HepG2 (cell line): ENCODE data around the gene LUC7L. TPM values are rescaled to one million over a fixed set of nuclear protein-coding genes. Genes with fewer than 3 reads are reported as not detected.

Source experiments
- ATAC-seq: fragments of 200-7000 bp; cut with Tn5 transposase; 3 replicates; pipeline ENCODE4 v1.9.1; 2020; ENCODE audit warnings: mild to moderate bottlenecking, moderate library complexity
- BruUV-seq: library from RNA; stranded (reverse); fragments of 400-500 nt; replicated peaks from 2 replicates; lab custom pipeline; 2021; lab: Mats Ljungman, UMichigan
- CTCF ChIA-PET: fragments of 300-600 bp; formaldehyde crosslinking; extraction: SDS; loops from one replicate; lab custom pipeline; 2021; ENCODE audit warnings: low total read pairs, inconsistent platforms, low intra/inter-chr PET ratio; lab: Yijun Ruan, JAX
- POLR2A ChIA-PET: fragments of 350-600 bp; sonication (Branson Sonifier 250); formaldehyde crosslinking; loops from one replicate; lab custom pipeline; 2020; ENCODE audit warnings: antibody characterized with exemption, inconsistent platforms; lab: Yijun Ruan, JAX
- DNase-seq: peaks from one replicate; pipeline ENCODE4 v3.0.0-alpha.2; 2015; ENCODE audit warnings: low spot score
- FAIRE-seq: peaks from 3 replicates; lab custom pipeline; 2011; peaks lifted over from hg19 to GRCh38; lab: Jason Lieb, UNC
- H2AFZ ChIP-seq: one replicate; pipeline ENCODE4 v1.6.1; 2011; ENCODE audit warnings: low read length, inconsistent platforms
- H3K27ac ChIP-seq: fragments of 300-600 bp; 3 replicates; pipeline ENCODE4 v1.8.0; 2011; ENCODE audit warnings: mixed run types, mild to moderate bottlenecking, mixed read lengths, low read length, inconsistent platforms; ENCODE audit not compliant: insufficient read depth; ENCODE audit errors: extremely low read length
- H3K27me3 ChIP-seq, 2 experiments: fragments of 200-600 bp in 1 of 2; 2 replicates in 1 of 2; 3 replicates in 1 of 2; pipeline versions ENCODE4 v1.6.0 to v1.8.0; 2011; ENCODE audit warnings: low read length in 2 of 2, mild to moderate bottlenecking in 2 of 2, moderate library complexity in 2 of 2, inconsistent platforms in 1 of 2; ENCODE audit not compliant: insufficient read depth in 2 of 2, control insufficient read depth in 1 of 2
- H3K36me3 ChIP-seq, 2 experiments: fragments of 200-600 bp in 1 of 2; replicated peaks in 1 of 2; 2 replicates in 1 of 2; 3 replicates in 1 of 2; pipeline versions ENCODE4 v1.5.1 to v1.8.0; 2011; ENCODE audit warnings: low read length in 2 of 2, inconsistent platforms in 1 of 2; ENCODE audit not compliant: insufficient read depth in 2 of 2, control insufficient read depth in 1 of 2
- H3K4me1 ChIP-seq: 2 replicates; pipeline ENCODE4 v1.5.1; 2012; ENCODE audit warnings: low read length, inconsistent platforms; ENCODE audit not compliant: insufficient read depth
- H3K4me2 ChIP-seq: 2 replicates; pipeline ENCODE4 v1.6.0; 2011; ENCODE audit warnings: low read depth, low read length, inconsistent platforms
- H3K4me3 ChIP-seq, 3 experiments: fragments of 200-600 bp in 1 of 3; sonication (generic), shearing (Covaris generic) in 1 of 3; replicated peaks in 1 of 3; 2 replicates each; pipeline ENCODE4 v1.5.1; 2011 to 2016; ENCODE audit warnings: low read length in 3 of 3, inconsistent platforms in 2 of 3, low read depth in 2 of 3, mild to moderate bottlenecking in 2 of 3, control low read depth in 1 of 3, mixed read lengths in 1 of 3; ENCODE audit not compliant: insufficient read depth in 1 of 3
- H3K79me2 ChIP-seq: one replicate; pipeline ENCODE4 v1.6.1; 2011; ENCODE audit warnings: low read length, inconsistent platforms; ENCODE audit not compliant: insufficient read depth
- H3K9ac ChIP-seq: 2 replicates; pipeline ENCODE4 v1.6.0; 2011; ENCODE audit warnings: mild to moderate bottlenecking, low read depth, low read length, inconsistent platforms; ENCODE audit not compliant: insufficient read depth
- H3K9me3 ChIP-seq: 2 replicates; pipeline ENCODE4 v1.5.1; 2012; ENCODE audit warnings: mild to moderate bottlenecking, low read length
- H4K20me1 ChIP-seq: 2 replicates; pipeline ENCODE4 v1.6.0; 2011; ENCODE audit warnings: inconsistent platforms, mild to moderate bottlenecking, low read length, moderate library complexity; ENCODE audit not compliant: insufficient read depth
- ARHGAP35 ChIP-seq: sonication (generic); formaldehyde crosslinking; IDR thresholded peaks from 2 replicates; pipeline ENCODE4 v1.9.0; 2022; ENCODE audit warnings: mild to moderate bottlenecking, inconsistent platforms, moderate library complexity, missing genetic modification reagents, borderline replicate concordance
- CC2D1A ChIP-seq: sonication (generic); formaldehyde crosslinking; IDR thresholded peaks from 2 replicates; pipeline ENCODE4 v1.8.1; 2023; ENCODE audit warnings: mild to moderate bottlenecking, missing genetic modification reagents
- GFI1 ChIP-seq: sonication (generic); formaldehyde crosslinking; IDR thresholded peaks from 2 replicates; pipeline ENCODE4 v1.5.0; 2020; ENCODE audit warnings: missing genetic modification reagents, mild to moderate bottlenecking, borderline replicate concordance
- MXD4 ChIP-seq: IDR thresholded peaks from 2 replicates; pipeline ENCODE4 v1.6.1; 2016; ENCODE audit warnings: mild to moderate bottlenecking, missing biosample characterization, missing genetic modification reagents
- STAT5B ChIP-seq: sonication (generic); formaldehyde crosslinking; IDR thresholded peaks from 2 replicates; pipeline ENCODE4 v1.4.0; 2020; ENCODE audit warnings: missing genetic modification reagents
- TBX3 ChIP-seq: fragments of 450-650 bp; IDR thresholded peaks from 2 replicates; pipeline ENCODE4 v1.6.1; 2017; ENCODE audit warnings: antibody characterized with exemption, mild to moderate bottlenecking, inconsistent platforms, borderline replicate concordance
- ZFY ChIP-seq: sonication (generic); formaldehyde crosslinking; IDR thresholded peaks from 2 replicates; pipeline ENCODE4 v1.4.0; 2020; ENCODE audit warnings: missing genetic modification reagents
- ZNF383 ChIP-seq: sonication (generic); formaldehyde crosslinking; IDR thresholded peaks from 2 replicates; pipeline ENCODE4 v1.4.0; 2020; ENCODE audit warnings: missing genetic modification reagents, mild to moderate bottlenecking, borderline replicate concordance
- ZNF850 ChIP-seq: sonication (generic); formaldehyde crosslinking; conservative IDR thresholded peaks from 2 replicates; pipeline ENCODE4 v1.9.0; 2021; ENCODE audit warnings: mild to moderate bottlenecking, missing genetic modification reagents
- WGBS: methylation state at CpG from one replicate; pipeline ENCODE4 v1.1.6; 2017; ENCODE audit warnings: low lambda C conversion rate; 5-methylcytosine and 5-hydroxymethylcytosine counted together
- in situ Hi-C: cut with HindIII; loops from 2 replicates; pipeline ENCODE4 v1.10.0; 2017; ENCODE audit warnings: low pct_unique_long_range_greater_than_20kb; ENCODE audit not compliant: extremely low pct_ligation_motif_present
- intact Hi-C: fragments of 100-400 bp; cut with micrococcal nuclease; formaldehyde crosslinking; loops from one replicate; pipeline ENCODE4 v1.10.0; 2022; ENCODE audit not compliant: unreplicated experiment
- polyA plus RNA-seq, 8 experiments: library from polyadenylated mRNA; depleted of rRNA in 3 of 8; stranded (reverse) in 7 of 8; unstranded in 1 of 8; fragments of >200 nt; fragmentation: Illumina TruSeq in 4 of 8; extraction: Trizol in 4 of 8; gene quantifications; 2 replicates each; pipeline versions ENCODE4 v1.2.1 to v1.2.3, GENCODE V29; 2011 to 2016; ENCODE audit warnings: low read depth in 4 of 8, missing spikeins in 1 of 8, mixed read lengths in 1 of 8; ENCODE audit not compliant: insufficient read depth in 1 of 8
- total RNA-seq, 5 experiments: library from RNA; depleted of rRNA; stranded (reverse); fragments of >200 nt; fragmentation: Illumina TruSeq; extraction: Trizol; gene quantifications; 2 replicates each; pipeline ENCODE4 v1.2.3, GENCODE V29; 2016; ENCODE audit warnings: low read depth in 1 of 5
- TF ChIP-seq, protein P1 (sequence below): sonication (generic); formaldehyde crosslinking; IDR thresholded peaks from 2 replicates; pipeline ENCODE4 v1.4.0; 2020; ENCODE audit warnings: mild to moderate bottlenecking, missing genetic modification reagents
- TF ChIP-seq, protein P2 (sequence below): IDR thresholded peaks from 2 replicates; pipeline ENCODE4 v1.4.0; 2020; ENCODE audit warnings: mild to moderate bottlenecking, missing genetic modification reagents
- TF ChIP-seq, protein P3 (sequence below): sonication (generic); formaldehyde crosslinking; conservative IDR thresholded peaks from 2 replicates; pipeline ENCODE4 v1.8.0; 2022; ENCODE audit warnings: missing genetic modification reagents
- TF ChIP-seq, protein P4 (sequence below): fragments of 450-650 bp; IDR thresholded peaks from 2 replicates; pipeline ENCODE4 v1.6.1; 2017

Gene LUC7L
- total and polyA plus RNA-seq, 2 of the 13 experiments (the other 11 are each of a cell fraction or from before 2014, with no cell fraction given), result 48.7 to 56.9 TPM

DNA sequence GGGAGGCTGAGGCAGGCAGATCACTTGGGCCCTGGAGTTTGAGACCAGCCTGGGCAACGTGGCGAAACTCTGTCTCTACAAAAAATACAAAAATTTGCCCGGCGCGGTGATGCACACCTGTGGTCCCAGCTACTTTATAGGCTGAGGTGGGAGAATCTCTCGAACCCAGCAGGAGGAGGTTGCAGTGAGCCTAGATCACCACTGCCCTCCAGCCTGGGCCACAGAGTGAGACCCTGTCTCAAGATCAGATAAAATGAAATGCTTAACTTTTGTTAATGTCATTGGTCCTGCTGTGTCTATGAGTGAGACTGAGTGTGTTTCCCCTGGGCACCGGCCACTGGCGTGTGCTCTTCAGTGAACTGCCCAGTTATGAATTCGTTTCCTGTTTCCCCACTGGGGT is 15.9 kb upstream of the LUC7L start:
- Histone ChIP-seq H3K9me3 (no peaks in the 10 kb centered on the region), H3K4me1 (peaks cover 14% of the 10 kb centered on the region), H3K36me3 (peaks cover 1 to 2% of the 10 kb centered on the region in 2 experiments; a peak in 2 of 5 replicates), H3K4me3 (no peak overlapping the region), H4K20me1 (no peaks in the 10 kb centered on the region), H2AFZ (no peak overlapping the region), H3K4me2 (no peak overlapping the region), H3K9ac (no peak overlapping the region), H3K79me2 (no peaks in the 10 kb centered on the region), H3K27me3 (no peaks in the 10 kb centered on the region), H3K27ac (no peak overlapping the region)
- FAIRE-seq, result no peak
- POLR2A ChIA-PET, result interaction anchor here (1.7 kb wide), 1 partner anchor 10 kb away, joined by 4 read pairs; no protein-coding TSS in a partner anchor
- intact Hi-C loops (no loop called here), in situ Hi-C loops (no loop called here)
- WGBS, result 97% methylated on average over 9 of the region's 9 CpGs
- CTCF ChIA-PET, result no interaction called here
- no TSS peak for BruUV-seq
- no peak for DNase-seq
- no peak for ATAC-seq
- TF ChIP-seq ZFY (no peak), STAT5B (CRISPR knock-in tag) (no peak), TBX3 (no peak), ZNF383 (CRISPR knock-in tag) (no peak), ZNF850 (CRISPR knock-in tag) (no peak), MXD4 (CRISPR knock-in tag) (no peak), GFI1 (CRISPR knock-in tag) (no peak), ARHGAP35 (no peak), CC2D1A (CRISPR knock-in tag) (no peak)
- TF ChIP-seq, protein P1, sequence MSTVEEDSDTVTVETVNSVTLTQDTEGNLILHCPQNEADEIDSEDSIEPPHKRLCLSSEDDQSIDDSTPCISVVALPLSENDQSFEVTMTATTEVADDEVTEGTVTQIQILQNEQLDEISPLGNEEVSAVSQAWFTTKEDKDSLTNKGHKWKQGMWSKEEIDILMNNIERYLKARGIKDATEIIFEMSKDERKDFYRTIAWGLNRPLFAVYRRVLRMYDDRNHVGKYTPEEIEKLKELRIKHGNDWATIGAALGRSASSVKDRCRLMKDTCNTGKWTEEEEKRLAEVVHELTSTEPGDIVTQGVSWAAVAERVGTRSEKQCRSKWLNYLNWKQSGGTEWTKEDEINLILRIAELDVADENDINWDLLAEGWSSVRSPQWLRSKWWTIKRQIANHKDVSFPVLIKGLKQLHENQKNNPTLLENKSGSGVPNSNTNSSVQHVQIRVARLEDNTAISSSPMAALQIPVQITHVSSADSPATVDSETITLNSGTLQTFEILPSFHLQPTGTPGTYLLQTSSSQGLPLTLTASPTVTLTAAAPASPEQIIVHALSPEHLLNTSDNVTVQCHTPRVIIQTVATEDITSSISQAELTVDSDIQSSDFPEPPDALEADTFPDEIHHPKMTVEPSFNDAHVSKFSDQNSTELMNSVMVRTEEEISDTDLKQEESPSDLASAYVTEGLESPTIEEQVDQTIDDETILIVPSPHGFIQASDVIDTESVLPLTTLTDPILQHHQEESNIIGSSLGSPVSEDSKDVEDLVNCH, result no peak
- TF ChIP-seq, protein P2, sequence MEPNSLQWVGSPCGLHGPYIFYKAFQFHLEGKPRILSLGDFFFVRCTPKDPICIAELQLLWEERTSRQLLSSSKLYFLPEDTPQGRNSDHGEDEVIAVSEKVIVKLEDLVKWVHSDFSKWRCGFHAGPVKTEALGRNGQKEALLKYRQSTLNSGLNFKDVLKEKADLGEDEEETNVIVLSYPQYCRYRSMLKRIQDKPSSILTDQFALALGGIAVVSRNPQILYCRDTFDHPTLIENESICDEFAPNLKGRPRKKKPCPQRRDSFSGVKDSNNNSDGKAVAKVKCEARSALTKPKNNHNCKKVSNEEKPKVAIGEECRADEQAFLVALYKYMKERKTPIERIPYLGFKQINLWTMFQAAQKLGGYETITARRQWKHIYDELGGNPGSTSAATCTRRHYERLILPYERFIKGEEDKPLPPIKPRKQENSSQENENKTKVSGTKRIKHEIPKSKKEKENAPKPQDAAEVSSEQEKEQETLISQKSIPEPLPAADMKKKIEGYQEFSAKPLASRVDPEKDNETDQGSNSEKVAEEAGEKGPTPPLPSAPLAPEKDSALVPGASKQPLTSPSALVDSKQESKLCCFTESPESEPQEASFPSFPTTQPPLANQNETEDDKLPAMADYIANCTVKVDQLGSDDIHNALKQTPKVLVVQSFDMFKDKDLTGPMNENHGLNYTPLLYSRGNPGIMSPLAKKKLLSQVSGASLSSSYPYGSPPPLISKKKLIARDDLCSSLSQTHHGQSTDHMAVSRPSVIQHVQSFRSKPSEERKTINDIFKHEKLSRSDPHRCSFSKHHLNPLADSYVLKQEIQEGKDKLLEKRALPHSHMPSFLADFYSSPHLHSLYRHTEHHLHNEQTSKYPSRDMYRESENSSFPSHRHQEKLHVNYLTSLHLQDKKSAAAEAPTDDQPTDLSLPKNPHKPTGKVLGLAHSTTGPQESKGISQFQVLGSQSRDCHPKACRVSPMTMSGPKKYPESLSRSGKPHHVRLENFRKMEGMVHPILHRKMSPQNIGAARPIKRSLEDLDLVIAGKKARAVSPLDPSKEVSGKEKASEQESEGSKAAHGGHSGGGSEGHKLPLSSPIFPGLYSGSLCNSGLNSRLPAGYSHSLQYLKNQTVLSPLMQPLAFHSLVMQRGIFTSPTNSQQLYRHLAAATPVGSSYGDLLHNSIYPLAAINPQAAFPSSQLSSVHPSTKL (CRISPR knock-in tag), result no peak
- TF ChIP-seq, protein P3, sequence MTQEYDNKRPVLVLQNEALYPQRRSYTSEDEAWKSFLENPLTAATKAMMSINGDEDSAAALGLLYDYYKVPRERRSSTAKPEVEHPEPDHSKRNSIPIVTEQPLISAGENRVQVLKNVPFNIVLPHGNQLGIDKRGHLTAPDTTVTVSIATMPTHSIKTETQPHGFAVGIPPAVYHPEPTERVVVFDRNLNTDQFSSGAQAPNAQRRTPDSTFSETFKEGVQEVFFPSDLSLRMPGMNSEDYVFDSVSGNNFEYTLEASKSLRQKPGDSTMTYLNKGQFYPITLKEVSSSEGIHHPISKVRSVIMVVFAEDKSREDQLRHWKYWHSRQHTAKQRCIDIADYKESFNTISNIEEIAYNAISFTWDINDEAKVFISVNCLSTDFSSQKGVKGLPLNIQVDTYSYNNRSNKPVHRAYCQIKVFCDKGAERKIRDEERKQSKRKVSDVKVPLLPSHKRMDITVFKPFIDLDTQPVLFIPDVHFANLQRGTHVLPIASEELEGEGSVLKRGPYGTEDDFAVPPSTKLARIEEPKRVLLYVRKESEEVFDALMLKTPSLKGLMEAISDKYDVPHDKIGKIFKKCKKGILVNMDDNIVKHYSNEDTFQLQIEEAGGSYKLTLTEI (CRISPR knock-in tag), result no peak
- TF ChIP-seq, protein P4, sequence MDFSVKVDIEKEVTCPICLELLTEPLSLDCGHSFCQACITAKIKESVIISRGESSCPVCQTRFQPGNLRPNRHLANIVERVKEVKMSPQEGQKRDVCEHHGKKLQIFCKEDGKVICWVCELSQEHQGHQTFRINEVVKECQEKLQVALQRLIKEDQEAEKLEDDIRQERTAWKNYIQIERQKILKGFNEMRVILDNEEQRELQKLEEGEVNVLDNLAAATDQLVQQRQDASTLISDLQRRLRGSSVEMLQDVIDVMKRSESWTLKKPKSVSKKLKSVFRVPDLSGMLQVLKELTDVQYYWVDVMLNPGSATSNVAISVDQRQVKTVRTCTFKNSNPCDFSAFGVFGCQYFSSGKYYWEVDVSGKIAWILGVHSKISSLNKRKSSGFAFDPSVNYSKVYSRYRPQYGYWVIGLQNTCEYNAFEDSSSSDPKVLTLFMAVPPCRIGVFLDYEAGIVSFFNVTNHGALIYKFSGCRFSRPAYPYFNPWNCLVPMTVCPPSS, result no peak
